Stimulated activated CD4-positive, alpha-beta T cell treated with anti-CD3 and anti-CD28 coated beads, Interleukin-2, amount 100 ng/mL, for 48 hours (primary cell): ENCODE measurements around the gene SLC4A1AP.

Source experiments
- DNase-seq, 2 donors: peaks; one replicate each; pipeline ENCODE4 v3.0.0-alpha.2; 2020

SLC4A1AP gene

DNA sequence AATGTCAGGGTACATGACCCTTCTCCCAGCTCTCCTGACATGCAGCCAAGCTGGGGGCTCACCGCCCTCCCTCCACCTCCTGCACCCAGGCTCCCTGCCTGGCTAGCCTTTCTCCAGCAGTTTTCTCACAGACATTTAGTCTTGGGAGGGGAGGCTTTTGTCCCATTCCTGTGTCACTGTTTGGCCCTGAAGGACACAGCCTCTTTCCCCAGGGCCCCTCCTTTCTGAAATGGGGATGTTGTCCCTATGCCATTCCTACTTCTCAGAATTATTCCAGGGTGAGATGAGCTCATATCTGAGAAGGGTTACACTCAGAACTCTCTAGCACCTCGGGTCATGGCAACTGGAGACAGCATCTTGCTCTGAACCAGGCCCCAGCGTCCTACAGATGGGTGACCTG is 60.5 kb downstream of the SLC4A1AP start:
- no peak for DNase-seq

DNA sequence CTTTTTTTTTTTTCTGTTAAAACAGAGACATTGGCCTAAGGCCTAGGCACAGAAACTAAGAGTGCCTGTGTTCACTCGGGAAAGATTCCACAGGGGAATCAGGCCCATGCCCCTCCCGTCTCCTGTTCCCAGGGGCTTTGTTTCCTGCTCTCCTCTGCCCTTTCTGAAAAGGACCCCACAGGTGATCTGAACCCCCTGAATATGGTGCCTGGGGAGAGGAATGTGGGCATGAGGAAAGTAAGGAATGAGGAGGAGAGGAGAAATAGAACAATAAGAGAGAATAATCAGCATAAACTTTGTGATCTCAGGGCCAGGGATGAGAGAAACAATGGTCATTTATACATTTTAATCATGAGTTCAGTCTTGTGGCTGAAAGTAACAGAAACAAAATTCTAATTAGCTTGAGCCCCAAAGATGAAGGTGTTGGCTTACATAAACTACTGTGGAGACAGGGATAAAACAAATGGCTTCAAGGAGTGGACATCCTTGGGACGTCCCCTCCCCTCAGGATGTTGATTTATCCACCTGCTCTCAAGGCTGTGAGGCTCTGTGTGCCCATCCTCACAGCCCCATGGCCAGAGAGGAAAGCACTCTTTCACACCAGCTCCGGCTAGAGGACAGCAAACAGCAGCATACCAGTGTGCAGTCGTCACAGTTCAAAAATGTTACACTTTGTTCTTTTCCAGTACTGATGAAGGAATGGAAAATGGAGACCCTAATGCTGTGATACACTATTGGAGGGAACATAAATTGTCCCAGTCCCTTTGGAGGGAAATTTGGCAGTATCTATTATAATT is 61.4 kb downstream of the SLC4A1AP start:
- no peak for DNase-seq

- no peak for DNase-seq
Observed at GRCh38 chr2:27727257-27727656, 63.6 kb downstream of the SLC4A1AP start.

- DNase-seq = no peak
Observed at GRCh38 chr2:27728081-27728858, 64.6 kb downstream of the SLC4A1AP start.

- DNase-seq = no peak
Observed at GRCh38 chr2:27729198-27729597, 65.5 kb downstream of the SLC4A1AP start.

- no peak for DNase-seq
Observed at GRCh38 chr2:27729614-27730013, 65.9 kb downstream of the SLC4A1AP start.

GRCh38 chr2:27730261-27730662 is 66.6 kb downstream of the SLC4A1AP start:
- no peak for DNase-seq

DNA sequence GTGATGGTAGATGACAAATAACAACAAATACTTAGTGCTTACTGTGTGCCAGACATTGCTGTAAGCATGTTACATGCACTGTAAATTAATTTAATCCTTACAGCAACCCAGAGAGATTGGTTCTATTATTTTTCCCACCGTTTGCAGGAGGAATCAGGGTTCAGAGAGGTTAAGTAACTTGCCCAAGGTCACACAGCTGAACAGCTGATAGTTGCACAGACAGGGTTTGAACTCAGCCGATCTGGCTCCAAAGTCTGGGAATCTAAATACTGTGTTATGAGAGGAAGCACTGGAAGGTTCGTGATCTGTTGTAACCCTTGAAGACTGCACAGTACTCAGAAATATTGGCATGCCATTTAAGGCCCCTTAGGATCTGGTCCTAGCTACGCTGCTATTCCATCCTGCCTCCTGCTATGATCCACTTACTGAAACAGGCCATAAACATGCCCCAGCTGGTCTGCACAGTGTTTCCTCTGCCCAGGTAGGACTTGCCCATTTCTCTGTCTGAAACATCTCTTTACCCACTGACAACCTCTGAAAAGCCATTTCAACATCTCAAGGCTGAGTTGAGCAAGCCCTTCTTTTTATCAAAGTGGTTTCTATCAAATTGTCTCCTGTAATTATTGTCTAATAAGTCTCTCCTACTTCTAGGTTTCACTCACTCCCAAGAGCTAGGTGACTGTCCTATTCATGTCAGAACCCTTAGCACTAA is 67.4 kb downstream of the SLC4A1AP start:
- no peak for DNase-seq

DNA sequence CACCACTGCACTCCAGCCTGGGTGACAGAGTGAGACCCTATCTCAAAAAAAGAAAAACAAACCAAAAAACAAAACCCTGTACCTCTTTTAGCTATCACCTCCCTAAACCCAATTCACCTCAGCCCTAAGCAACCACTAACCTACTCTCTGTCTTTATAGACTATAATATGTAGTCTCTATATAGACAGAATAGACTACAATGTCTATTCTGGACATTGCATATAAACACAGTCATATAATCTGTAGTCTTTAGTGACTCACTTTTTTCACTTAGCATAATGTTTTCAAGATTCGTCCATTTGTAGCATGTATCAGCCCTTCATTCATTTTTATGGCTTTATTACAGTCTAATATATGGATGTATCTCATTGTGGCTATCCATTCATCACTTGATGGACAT is 70.6 kb downstream of the SLC4A1AP start:
- no peak for DNase-seq

GRCh38 chr2:27735263-27735904 is 71.7 kb downstream of the SLC4A1AP start:
- DNase-seq = peak; percentile 56 to 66

DNA sequence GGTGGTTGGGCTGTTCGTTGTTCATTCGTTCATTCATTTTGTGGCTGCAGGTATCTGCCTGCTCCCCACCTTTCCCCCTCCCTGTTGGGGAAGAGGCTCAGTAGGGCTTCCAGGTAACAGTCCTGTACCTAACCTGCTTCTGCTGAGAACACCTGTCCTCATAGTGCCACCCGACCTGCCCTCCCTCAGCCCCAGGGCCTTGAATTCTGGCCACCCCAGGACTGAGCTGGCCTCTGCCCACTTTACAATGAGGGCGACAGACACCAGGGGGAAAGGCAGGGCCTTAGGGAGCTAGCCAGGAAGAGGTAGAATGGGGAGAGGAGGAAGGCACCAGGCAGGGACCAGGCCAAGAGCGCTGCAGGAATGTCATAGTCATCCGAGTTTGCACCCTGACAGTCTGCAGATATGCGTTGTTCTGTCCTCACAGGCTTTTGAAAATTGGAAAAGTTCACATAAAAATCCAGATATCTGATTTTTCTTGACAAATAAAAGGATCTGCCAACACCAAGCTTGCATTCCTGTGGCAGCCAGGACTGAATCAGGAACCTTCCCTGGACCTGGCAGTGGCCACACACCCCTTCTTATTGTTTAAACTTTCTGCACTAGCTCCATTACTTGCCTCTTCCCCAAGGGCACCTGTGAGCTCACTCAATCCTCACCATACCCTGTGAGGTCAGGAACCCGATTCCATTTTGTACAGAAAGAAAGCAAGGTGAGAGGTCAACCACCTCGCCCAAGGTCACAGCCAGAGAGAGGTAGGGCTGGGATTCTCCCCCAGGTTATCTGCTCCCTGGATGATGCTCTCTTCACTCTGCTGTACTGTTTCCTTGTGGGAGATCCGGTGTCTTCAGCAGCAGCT is 72.6 kb downstream of the SLC4A1AP start:
- no peak for DNase-seq

GRCh38 chr2:27736890-27737204 is 73.2 kb downstream of the SLC4A1AP start:
- DNase-seq = no peak

GRCh38 chr2:27737676-27738348 is 74.1 kb downstream of the SLC4A1AP start:
- no peak for DNase-seq

- DNase-seq = no peak
Observed at GRCh38 chr2:27738349-27739057, 74.8 kb downstream of the SLC4A1AP start.

DNA sequence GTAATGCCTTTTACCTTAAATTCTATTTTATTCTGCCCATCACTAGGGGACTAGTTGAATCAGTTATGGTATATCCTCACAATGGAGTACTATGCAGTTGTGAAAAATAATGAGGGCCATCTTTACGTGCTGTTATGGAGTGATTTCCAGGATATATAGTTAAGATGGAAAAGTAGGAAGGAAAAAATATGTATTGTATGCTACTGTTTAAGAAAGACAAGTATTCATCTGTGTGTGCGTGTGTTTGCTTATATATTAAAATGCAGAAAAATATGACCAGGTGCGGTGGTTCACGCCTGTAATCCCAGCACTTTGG is 75.3 kb downstream of the SLC4A1AP start:
- DNase-seq = no peak

GRCh38 chr2:27741673-27742072 is 78.0 kb downstream of the SLC4A1AP start:
- no peak for DNase-seq

DNA sequence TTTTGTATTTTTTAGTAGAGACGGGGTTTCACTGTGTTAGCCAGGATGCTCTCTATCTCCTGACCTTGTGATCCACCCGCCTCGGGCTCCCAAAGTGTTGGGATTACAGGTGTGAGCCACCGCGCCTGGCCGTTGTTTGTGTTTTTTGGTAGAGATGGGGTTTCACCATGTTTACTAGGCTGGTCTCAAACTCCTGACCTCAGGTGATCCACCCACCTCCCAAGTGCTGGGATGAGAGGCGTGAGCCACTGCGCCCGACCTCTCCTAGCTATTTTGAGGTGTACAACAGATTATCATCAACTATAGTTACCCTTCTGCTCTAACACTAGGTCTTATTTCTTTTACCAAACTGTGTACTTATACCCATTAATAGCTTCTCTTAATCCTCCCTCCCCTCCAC is 78.9 kb downstream of the SLC4A1AP start:
- DNase-seq = no peak
